ENCODE data around the gene RNF38.

RNF38 gene

GRCh38 chr9:36292641-36293040 is 107.4 kb downstream of the RNF38 start:
- no peak for DNase-seq (ENCODE audit: low spot score)

DNA sequence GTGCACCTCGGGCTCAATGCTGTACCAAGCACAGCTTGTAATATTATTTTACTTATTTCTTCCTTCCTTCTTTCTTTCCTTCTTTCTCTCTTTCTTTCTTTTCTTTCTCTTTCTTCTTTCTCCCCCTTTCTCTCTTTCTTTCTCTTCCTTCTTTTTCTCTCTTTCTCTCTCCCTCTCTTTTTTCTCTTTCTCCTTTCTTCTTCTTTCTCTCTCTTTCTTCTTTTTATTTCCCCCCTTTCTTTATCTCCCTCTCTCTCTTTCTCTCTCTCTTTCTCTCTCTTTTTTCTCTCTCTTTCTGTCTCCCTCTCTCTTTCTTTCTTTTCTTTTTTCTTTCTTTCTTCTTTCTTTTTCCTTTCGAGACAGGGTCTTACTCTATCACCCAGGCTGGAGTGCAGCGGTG is 109.1 kb downstream of the RNF38 start:
- DNase-seq (ENCODE audit: low spot score), result no peak

DNA sequence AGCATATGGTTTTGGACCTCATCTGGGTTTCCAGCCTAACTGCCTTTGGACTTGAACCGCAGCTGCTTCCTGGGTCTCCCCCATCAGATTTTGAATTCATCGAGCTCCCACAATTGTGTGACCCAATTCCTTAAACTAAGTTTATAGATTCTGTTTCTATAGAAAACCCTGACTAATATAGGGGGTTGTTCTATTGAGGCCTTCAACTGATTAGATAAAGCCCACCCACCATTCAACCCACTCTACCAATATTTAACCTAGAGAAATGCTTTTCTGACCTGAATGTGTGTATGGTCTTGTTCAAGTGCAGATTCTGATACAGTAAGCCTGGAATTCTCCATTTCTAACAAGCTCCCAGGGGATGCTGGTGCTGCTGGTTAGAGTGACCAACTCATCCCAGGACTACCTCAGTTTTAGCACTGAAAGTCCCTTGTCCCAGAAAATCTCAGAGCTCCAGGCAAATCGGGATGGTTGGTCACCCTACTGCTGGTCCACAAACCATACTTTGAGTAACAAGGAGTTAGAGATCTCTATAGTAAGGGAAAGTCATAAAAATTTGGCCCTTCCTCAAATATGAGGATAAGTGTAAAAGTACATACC is 110.1 kb downstream of the RNF38 start:
- DNase-seq (ENCODE audit: low spot score), result no peak

DNA sequence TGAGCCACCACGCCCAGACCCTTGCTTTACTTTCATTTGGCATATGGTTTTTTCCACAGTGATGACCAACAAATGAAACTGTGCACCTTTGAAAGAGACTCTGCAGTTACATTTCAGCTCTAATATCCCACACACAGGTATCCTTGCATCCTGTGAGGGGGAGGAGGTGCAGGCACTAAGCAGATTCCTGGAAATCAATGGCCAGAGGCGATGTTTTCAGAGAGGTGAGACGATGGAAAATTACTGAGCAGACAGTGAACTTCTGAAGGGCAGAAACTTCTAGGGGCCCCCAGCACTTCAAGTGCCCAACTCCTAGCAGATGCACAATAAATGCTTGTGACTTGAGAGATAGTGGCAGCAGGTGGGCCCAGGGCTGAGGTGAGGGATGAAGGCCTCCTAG is 112.0 kb downstream of the RNF38 start:
- no peak for DNase-seq (ENCODE audit: low spot score)
